ENCODE data around the gene DNM3.
"Not testable (repeated sequence)": the region's sequence is repeated elsewhere in the genome, so short reads cannot be mapped to it uniquely, and the experiment has no call there.

DNM3 gene

GRCh38 chr1:171984850-171985485, 143.7 kb downstream of the DNM3 start:
- peak; percentile 58 to 74 (median 65) for DNase-seq

- peak in 2 of 3 donors; percentile 7 to 13 for DNase-seq
Measured at GRCh38 chr1:171985639-171986038, 144.3 kb downstream of the DNM3 start.

GRCh38 chr1:171988243-171988885, 147.1 kb downstream of the DNM3 start:
- no peak for DNase-seq

- DNase-seq, result no peak
Measured at GRCh38 chr1:171990371-171990770, 149.1 kb downstream of the DNM3 start.

GRCh38 chr1:171994293-171994692, 153.0 kb downstream of the DNM3 start:
- DNase-seq, result no peak

GRCh38 chr1:171995573-171995972, 154.3 kb downstream of the DNM3 start:
- DNase-seq, result no peak

- DNase-seq, result no peak
Measured at GRCh38 chr1:171997936-171998335, 156.6 kb downstream of the DNM3 start.

GRCh38 chr1:171998711-171999110, 157.4 kb downstream of the DNM3 start:
- no peak for DNase-seq

- DNase-seq, result no peak
Measured at GRCh38 chr1:171999756-172000155, 158.5 kb downstream of the DNM3 start.

- DNase-seq, result no peak
Measured at GRCh38 chr1:172001288-172001687, 160.0 kb downstream of the DNM3 start.

GRCh38 chr1:172002725-172003345, 161.5 kb downstream of the DNM3 start:
- DNase-seq, result peak; percentile 61 to 71 (median 69)

GRCh38 chr1:172003766-172004530, 162.7 kb downstream of the DNM3 start:
- no peak for DNase-seq

- no peak for DNase-seq
Measured at GRCh38 chr1:172004671-172005070, 163.4 kb downstream of the DNM3 start.

- no peak for DNase-seq
Measured at GRCh38 chr1:172005856-172006255, 164.6 kb downstream of the DNM3 start.

- no peak for DNase-seq
Measured at GRCh38 chr1:172006660-172007059, 165.4 kb downstream of the DNM3 start.

GRCh38 chr1:172018727-172019311, 177.5 kb downstream of the DNM3 start:
- no peak for DNase-seq

- DNase-seq, result no peak
Measured at GRCh38 chr1:172019976-172020375, 178.7 kb downstream of the DNM3 start.

- no peak for DNase-seq
Measured at GRCh38 chr1:172024516-172024915, 183.2 kb downstream of the DNM3 start.

- not testable (repeated sequence) for DNase-seq
Measured at GRCh38 chr1:172024944-172025738, 183.8 kb downstream of the DNM3 start.

GRCh38 chr1:172040466-172040865, 199.2 kb downstream of the DNM3 start:
- no peak for DNase-seq

GRCh38 chr1:172041102-172041501, 199.8 kb downstream of the DNM3 start:
- DNase-seq, result no peak

GRCh38 chr1:172041742-172042141, 200.4 kb downstream of the DNM3 start:
- no peak for DNase-seq

Data from suppressor macrophage treated with lipopolysaccharide for 1 hour (primary cell).